K562 (cell line): ENCODE measurements around the gene EML3. TPM values are rescaled to one million over a fixed set of nuclear protein-coding genes. Genes with fewer than 3 reads are reported as not detected.
A peak's percentile ranks its signal among the peaks of the same experiment; 100 is the strongest.

Source experiments
- ATAC-seq: fragments of 200-7000 bp; cut with Tn5 transposase; 3 replicates; pipeline ENCODE4 v1.9.1; 2020; ENCODE audit warnings: moderate library complexity
- BruUV-seq: library from RNA; stranded (reverse); fragments of 400-500 nt; replicated peaks from 2 replicates; lab custom pipeline; 2021; lab: Mats Ljungman, UMichigan
- CTCF ChIA-PET: fragments of 300-600 bp; formaldehyde crosslinking; extraction: SDS; loops from one replicate; lab custom pipeline; 2021; ENCODE audit warnings: low intra/inter-chr PET ratio; lab: Yijun Ruan, JAX
- POLR2A ChIA-PET: fragments of 300-600, 350-650 bp; sonication (Branson Sonifier 250); formaldehyde crosslinking; extraction: SDS; loops from one replicate; lab custom pipeline; 2021; ENCODE audit warnings: antibody characterized with exemption, inconsistent platforms; lab: Yijun Ruan, JAX
- DNase-seq, 4 experiments: peaks; one replicate each; pipeline versions ENCODE4 v3.0.0 to v3.0.0-alpha.2; 2011 to 2018; ENCODE audit warnings: low spot score in 3 of 4, mixed read lengths in 3 of 4; ENCODE audit errors: extremely low read depth in 1 of 4
- FAIRE-seq: peaks from 2 replicates; lab custom pipeline; 2011; peaks lifted over from hg19 to GRCh38; lab: Jason Lieb, UNC
- H2AFZ ChIP-seq: 2 replicates; pipeline ENCODE4 v1.6.0; 2011; ENCODE audit warnings: low read depth, low read length, control low read depth, inconsistent platforms
- H3K27ac ChIP-seq: fragments of 200-600 bp; 3 replicates; pipeline ENCODE4 v1.8.0; 2011; ENCODE audit warnings: low read depth, mild to moderate bottlenecking, control low read depth, inconsistent platforms, low read length, moderate library complexity, mixed read lengths; ENCODE audit errors: extremely low read depth
- H3K27me3 ChIP-seq, 2 experiments: fragments of 300-600 bp in 1 of 2; 2 replicates in 1 of 2; 3 replicates in 1 of 2; pipeline versions ENCODE4 v1.6.0 to v1.8.0; 2011; ENCODE audit warnings: inconsistent platforms in 2 of 2, low read length in 2 of 2, mild to moderate bottlenecking in 1 of 2, mixed read lengths in 1 of 2, moderate library complexity in 1 of 2; ENCODE audit not compliant: control insufficient read depth in 2 of 2, insufficient read depth in 2 of 2
- H3K36me3 ChIP-seq: fragments of 300-600 bp; 3 replicates; pipeline ENCODE4 v1.8.0; 2011; ENCODE audit warnings: mild to moderate bottlenecking, low read length, inconsistent platforms; ENCODE audit not compliant: control insufficient read depth, insufficient read depth
- H3K4me1 ChIP-seq, 2 experiments: fragments of 200-600 bp in 1 of 2; replicated peaks in 1 of 2; 2 replicates in 1 of 2; 3 replicates in 1 of 2; pipeline versions ENCODE4 v1.5.1 to v1.8.0; 2011; ENCODE audit warnings: inconsistent platforms in 2 of 2, low read length in 2 of 2, mild to moderate bottlenecking in 1 of 2, mixed read lengths in 1 of 2, moderate library complexity in 1 of 2; ENCODE audit not compliant: control insufficient read depth in 2 of 2, insufficient read depth in 2 of 2
- H3K4me2 ChIP-seq: 2 replicates; pipeline ENCODE4 v1.6.1; 2011; ENCODE audit warnings: low read length, control low read depth, inconsistent platforms, mixed read lengths; ENCODE audit not compliant: insufficient read depth
- H3K4me3 ChIP-seq: fragments of 200-600 bp; sonication (generic), shearing (Covaris generic); 2 replicates; pipeline ENCODE4 v1.5.1; 2016; ENCODE audit warnings: control low read depth, inconsistent platforms
- H3K79me2 ChIP-seq: fragments of 200-600 bp; 3 replicates; pipeline ENCODE4 v1.8.0; 2011; ENCODE audit warnings: low read length, inconsistent platforms; ENCODE audit not compliant: control insufficient read depth, insufficient read depth
- H3K9ac ChIP-seq, 2 experiments: 2 replicates each; pipeline versions ENCODE4 v1.6.0 to v1.6.1; 2011; ENCODE audit warnings: low read depth in 2 of 2, low read length in 2 of 2, control low read depth in 1 of 2, inconsistent platforms in 1 of 2, mild to moderate bottlenecking in 1 of 2, mixed read lengths in 1 of 2; ENCODE audit not compliant: insufficient read depth in 1 of 2
- H3K9me1 ChIP-seq: one replicate; pipeline ENCODE4 v1.6.0; 2011; ENCODE audit warnings: inconsistent platforms, mild to moderate bottlenecking, low read length, moderate library complexity; ENCODE audit not compliant: control insufficient read depth, insufficient read depth
- H3K9me3 ChIP-seq: replicated peaks from 2 replicates; pipeline ENCODE4 v1.5.1; 2011; ENCODE audit warnings: low read depth, low read length, inconsistent platforms; ENCODE audit not compliant: control insufficient read depth, insufficient read depth
- H4K20me1 ChIP-seq: replicated peaks from 2 replicates; pipeline ENCODE4 v1.6.1; 2011; ENCODE audit warnings: low read length, inconsistent platforms, mixed read lengths; ENCODE audit not compliant: control insufficient read depth, insufficient read depth
- NUFIP1 ChIP-seq: fragments of 450-650 bp; IDR thresholded peaks from 2 replicates; pipeline ENCODE4 v1.6.1; 2018; ENCODE audit not compliant: partially characterized antibody
- POLR2G ChIP-seq: fragments of 200-400 bp; formaldehyde crosslinking; IDR thresholded peaks from 2 replicates; pipeline ENCODE4 v1.6.1; 2017; ENCODE audit warnings: low read depth, mild to moderate bottlenecking, antibody characterized with exemption, low read length, moderate library complexity
- RBFOX2 ChIP-seq: fragments of 200-400 bp; formaldehyde crosslinking; IDR thresholded peaks from 2 replicates; pipeline ENCODE4 v1.6.1; 2017; ENCODE audit warnings: low read depth, mild to moderate bottlenecking, low read length, moderate library complexity
- TSC22D4 ChIP-seq: fragments of 450-650 bp; IDR thresholded peaks from 2 replicates; pipeline ENCODE4 v1.6.1; 2016; ENCODE audit warnings: missing genetic modification characterization, missing biosample characterization, control low read depth
- ZNF668 ChIP-seq: fragments of 250-450 bp; sonication (Bioruptor Pico); IDR thresholded peaks from 2 replicates; pipeline ENCODE4 v1.8.0; 2022; ENCODE audit warnings: mild to moderate bottlenecking, inconsistent platforms
- WGBS: fragments of 100-300 bp; shearing (Covaris generic); methylation state at CpG from one replicate; pipeline ENCODE4 v1.1.6; 2016; ENCODE audit warnings: low coverage, mixed read lengths; ENCODE audit not compliant: insufficient coverage; ENCODE audit errors: missing lambda C conversion rate; 5-methylcytosine and 5-hydroxymethylcytosine counted together
- in situ Hi-C: fragments of 300-500 bp; cut with MboI; formaldehyde crosslinking; loops from 4 replicates; pipeline ENCODE4 v1.15.0; 2018; ENCODE audit warnings: inconsistent platforms, mixed read lengths
- intact Hi-C: fragments of 100-400 bp; cut with micrococcal nuclease; formaldehyde crosslinking; loops from 2 replicates; pipeline ENCODE4 v1.14.2; 2022
- polyA plus RNA-seq, 8 experiments: library from polyadenylated mRNA; depleted of rRNA in 4 of 8; stranded (reverse) in 5 of 8; unstranded in 3 of 8; fragments of >200 nt; fragmentation: Nextera tagmentation in 2 of 8; fragmentation: Illumina TruSeq in 1 of 8; extraction: Ambion mirVana in 2 of 8; extraction: Trizol in 1 of 8; gene quantifications; 2 replicates each; pipeline versions ENCODE4 v1.2.1 to v1.2.3, GENCODE V29; 2011 to 2014; ENCODE audit warnings: inconsistent platforms in 1 of 8, missing spikeins in 1 of 8
- total RNA-seq, 7 experiments: library from RNA; depleted of rRNA in 6 of 7; stranded (reverse); fragments of >200 nt in 6 of 7; fragmentation: Illumina TruSeq in 2 of 7; extraction: Trizol in 2 of 7; gene quantifications; 2 replicates each; pipeline versions ENCODE4 v1.2.1 to v1.2.3, GENCODE V29; 2011 to 2021; ENCODE audit warnings: low replicate concordance in 1 of 7

EML3 gene
- total and polyA plus RNA-seq, 9 of the 15 experiments (the other 6 are each of a cell fraction or from before 2014, with no cell fraction given): 0.32 to 90.5 (median 26.4) TPM

DNA sequence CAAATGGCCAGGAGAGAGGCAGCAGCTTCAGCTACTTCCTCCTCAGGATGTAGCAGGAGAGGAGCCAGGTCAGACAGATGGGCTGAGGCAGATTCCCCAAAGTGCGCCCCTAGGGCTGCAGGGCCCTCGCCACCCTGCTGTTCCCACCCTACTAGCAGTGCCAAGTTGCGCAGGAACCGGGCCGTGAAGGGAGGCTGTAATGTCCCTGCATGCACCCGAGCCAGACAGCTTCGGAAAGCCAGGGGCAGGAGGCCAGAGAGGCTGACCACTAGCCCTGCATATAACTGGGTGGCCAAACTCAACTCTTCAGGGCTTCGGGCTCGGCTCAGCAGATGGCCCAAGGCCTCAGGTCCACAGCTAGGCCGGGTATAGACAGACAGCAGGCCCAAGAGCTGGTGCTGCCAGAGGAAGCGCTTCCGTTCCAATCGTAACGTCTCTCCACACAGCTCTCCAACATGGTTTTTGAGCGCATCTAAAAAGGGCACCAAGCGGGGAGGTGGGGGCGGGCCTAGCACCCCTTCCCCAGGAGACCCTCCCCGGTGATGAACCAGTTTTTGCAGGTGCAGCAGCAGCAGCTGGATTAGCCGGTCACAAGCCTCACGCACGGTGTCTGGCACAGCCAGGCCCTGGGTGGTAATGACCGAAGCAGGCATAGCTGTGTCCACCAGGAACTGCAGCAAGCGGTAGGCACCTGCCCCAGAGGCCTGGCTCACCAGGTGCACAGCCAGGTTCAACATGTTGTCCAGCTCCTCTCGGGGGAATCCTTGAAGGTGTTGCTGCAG lies 35.8 kb upstream of the EML3 start:
- intact Hi-C loops: no loop called here
- POLR2A ChIA-PET: interaction anchor here (0.6 to 2.8 kb wide), 11 partner anchors 9 to 1042 kb away, joined by 3 to 40 read pairs (median 3); partner anchors contain the start of genes C11orf98, CSKMT, LBHD1 and TUT1
- Histone ChIP-seq H2AFZ (no peak overlapping the region), H3K4me3 (no peak overlapping the region), H3K27ac (no peak overlapping the region), H3K36me3 (peaks cover 63% of the 10 kb centered on the region), H3K27me3 (no peaks in the 10 kb centered on the region), H3K9ac (peak overlapping the region in 1 of 2 experiments; percentile 85; a peak in 2 of 4 replicates), H3K9me1 (no peaks in the 10 kb centered on the region), H3K4me1 (peaks cover 15 to 43% of the 10 kb centered on the region in 2 experiments), H3K4me2 (no peak overlapping the region), H3K79me2 (peaks cover 65% of the 10 kb centered on the region), H3K9me3 (no peaks in the 10 kb centered on the region), H4K20me1 (peaks cover 20% of the 10 kb centered on the region)
- FAIRE-seq (no peak), DNase-seq (no peak), ATAC-seq (no peak)
- WGBS: 92% methylated on average over 21 of the region's 24 CpGs
- in situ Hi-C loops: no loop called here
- CTCF ChIA-PET: no interaction called here
- no TSS peak for BruUV-seq
- TF ChIP-seq ZNF668 (CRISPR knock-in tag): no peak
- TF ChIP-seq RBFOX2: peak; percentile 49
- no peak for TF ChIP-seq NUFIP1
- TF ChIP-seq TSC22D4 (tag): no peak
- TF ChIP-seq POLR2G: 0 out of 2 replicates have a peak, but pooled peaks have one; percentile 35
